CD8-positive, alpha-beta memory T cell (primary cell): ENCODE results near the gene DPF3. TPM values are rescaled to one million over a fixed set of nuclear protein-coding genes. Genes with fewer than 3 reads are reported as not detected.
A peak's percentile ranks its signal among the peaks of the same experiment; 100 is the strongest.

Experiments
- CTCF ChIA-PET: fragments of 350-600 bp; sonication (Branson Sonifier 250); formaldehyde crosslinking; loops from one replicate; lab custom pipeline; 2021; ENCODE audit warnings: antibody characterized with exemption; lab: Charles Lee
- POLR2A ChIA-PET: fragments of 350-600 bp; sonication (Branson Sonifier 250); formaldehyde crosslinking; loops from one replicate; lab custom pipeline; 2021; ENCODE audit warnings: antibody characterized with exemption; lab: Charles Lee
- DNase-seq, 5 donors: peaks; one replicate each; pipeline versions ENCODE4 v3.0.0 to v3.0.0-alpha.2; 2020 to 2022; ENCODE audit warnings: mixed read lengths in 1 of 5
- H3K27ac ChIP-seq: one replicate; pipeline ENCODE4 v1.7.0; 2013; ENCODE audit warnings: low read depth, mild to moderate bottlenecking, low read length, moderate library complexity
- H3K27me3 ChIP-seq: 2 replicates; pipeline ENCODE4 v1.7.0; 2013; ENCODE audit warnings: low read length, mild to moderate bottlenecking; ENCODE audit not compliant: insufficient read depth, poor library complexity, severe bottlenecking
- H3K36me3 ChIP-seq: 2 replicates; pipeline ENCODE4 v1.7.0; 2013; ENCODE audit warnings: mild to moderate bottlenecking, low read length, moderate library complexity; ENCODE audit not compliant: insufficient read depth
- H3K4me1 ChIP-seq: 2 replicates; pipeline ENCODE4 v1.7.0; 2013; ENCODE audit warnings: mild to moderate bottlenecking, low read length, moderate library complexity; ENCODE audit not compliant: insufficient read depth
- H3K4me3 ChIP-seq: 2 replicates; pipeline ENCODE4 v1.7.0; 2013; ENCODE audit warnings: mild to moderate bottlenecking, low read length
- H3K9me3 ChIP-seq: 2 replicates; pipeline ENCODE4 v1.7.0; 2013; ENCODE audit warnings: mild to moderate bottlenecking, low read length
- H3K27ac Mint-ChIP-seq, 8 donors: one replicate each; pipeline ENCODE4 v1.8.0; 2020 to 2021; ENCODE audit warnings: mixed read lengths in 8 of 8, mild to moderate bottlenecking in 6 of 8, inconsistent platforms in 3 of 8, moderate library complexity in 3 of 8
- H3K27me3 Mint-ChIP-seq, 2 donors: one replicate each; pipeline ENCODE4 v1.8.0; 2020 to 2021; ENCODE audit warnings: mixed read lengths in 2 of 2, mild to moderate bottlenecking in 1 of 2, moderate library complexity in 1 of 2
- H3K36me3 Mint-ChIP-seq, 3 donors: one replicate each; pipeline ENCODE4 v1.8.0; 2020 to 2021; ENCODE audit warnings: mixed read lengths in 3 of 3, inconsistent platforms in 1 of 3, mild to moderate bottlenecking in 1 of 3
- H3K4me1 Mint-ChIP-seq, 3 donors: one replicate each; pipeline ENCODE4 v1.8.0; 2020 to 2021; ENCODE audit warnings: mixed read lengths in 3 of 3, inconsistent platforms in 1 of 3, mild to moderate bottlenecking in 1 of 3
- H3K4me3 Mint-ChIP-seq, 7 donors: one replicate each; pipeline ENCODE4 v1.8.0; 2020 to 2021; ENCODE audit warnings: mixed read lengths in 7 of 7, mild to moderate bottlenecking in 6 of 7, moderate library complexity in 4 of 7, inconsistent platforms in 2 of 7
- H3K9me3 Mint-ChIP-seq, 5 donors: one replicate each; pipeline ENCODE4 v1.8.0; 2020 to 2022; ENCODE audit warnings: mixed read lengths in 5 of 5, mild to moderate bottlenecking in 3 of 5, moderate library complexity in 2 of 5, inconsistent platforms in 1 of 5
- polyA plus RNA-seq: library from polyadenylated mRNA; unstranded; fragments of 300-500 nt; fragmentation: Illumina TruSeq; gene quantifications from one replicate; pipeline ENCODE4 v1.2.3, GENCODE V29; 2021
- total RNA-seq, 2 experiments: library from RNA; stranded (reverse); gene quantifications; one replicate each; pipeline ENCODE4 v1.2.3, GENCODE V29; 2021

Gene DPF3
- total and polyA plus RNA-seq, 3 experiments from 2014 or later: 0.50 to 1.3 (median 0.62) TPM

- H3K27me3 Mint-ChIP-seq: peaks cover 6 to 28% of the 10 kb centered on the region in 2 donors
- no peak for DNase-seq
- Histone ChIP-seq H3K27ac (no peak overlapping the region), H3K36me3 (no peaks in the 10 kb centered on the region), H3K4me1 (no peaks in the 10 kb centered on the region), H3K27me3 (no peaks in the 10 kb centered on the region), H3K9me3 (no peaks in the 10 kb centered on the region), H3K4me3 (no peak overlapping the region)
- no peaks in the 10 kb centered on the region for H3K4me1 Mint-ChIP-seq
- no peak overlapping the region for H3K4me3 Mint-ChIP-seq
- ChIA-PET CTCF (no interaction called here), POLR2A (no interaction called here)
- H3K27ac Mint-ChIP-seq: no peak overlapping the region
- no peaks in the 10 kb centered on the region for H3K36me3 Mint-ChIP-seq
- H3K9me3 Mint-ChIP-seq: no peaks in the 10 kb centered on the region
These were observed 277.1 kb downstream of the DPF3 start for GRCh38 chr14:72616811-72617210.

GRCh38 chr14:72616294-72616693, 277.6 kb downstream of the DPF3 start:
- peak overlapping the region in 1 of 8 donors; percentile 14 for H3K27ac Mint-ChIP-seq
- H3K4me1 Mint-ChIP-seq: no peaks in the 10 kb centered on the region
- H3K27me3 Mint-ChIP-seq: peaks cover 10 to 32% of the 10 kb centered on the region in 2 donors
- no peak overlapping the region for H3K4me3 Mint-ChIP-seq
- no peak overlapping the region for H3K27ac ChIP-seq
- CTCF ChIA-PET: no interaction called here
- POLR2A ChIA-PET: no interaction called here
- H3K9me3 ChIP-seq: no peaks in the 10 kb centered on the region
- H3K36me3 Mint-ChIP-seq: no peaks in the 10 kb centered on the region
- no peaks in the 10 kb centered on the region for H3K36me3 ChIP-seq
- DNase-seq: no peak
- H3K27me3 ChIP-seq: no peaks in the 10 kb centered on the region
- H3K4me1 ChIP-seq: no peaks in the 10 kb centered on the region
- H3K4me3 ChIP-seq: no peak overlapping the region
- no peaks in the 10 kb centered on the region for H3K9me3 Mint-ChIP-seq

DNA sequence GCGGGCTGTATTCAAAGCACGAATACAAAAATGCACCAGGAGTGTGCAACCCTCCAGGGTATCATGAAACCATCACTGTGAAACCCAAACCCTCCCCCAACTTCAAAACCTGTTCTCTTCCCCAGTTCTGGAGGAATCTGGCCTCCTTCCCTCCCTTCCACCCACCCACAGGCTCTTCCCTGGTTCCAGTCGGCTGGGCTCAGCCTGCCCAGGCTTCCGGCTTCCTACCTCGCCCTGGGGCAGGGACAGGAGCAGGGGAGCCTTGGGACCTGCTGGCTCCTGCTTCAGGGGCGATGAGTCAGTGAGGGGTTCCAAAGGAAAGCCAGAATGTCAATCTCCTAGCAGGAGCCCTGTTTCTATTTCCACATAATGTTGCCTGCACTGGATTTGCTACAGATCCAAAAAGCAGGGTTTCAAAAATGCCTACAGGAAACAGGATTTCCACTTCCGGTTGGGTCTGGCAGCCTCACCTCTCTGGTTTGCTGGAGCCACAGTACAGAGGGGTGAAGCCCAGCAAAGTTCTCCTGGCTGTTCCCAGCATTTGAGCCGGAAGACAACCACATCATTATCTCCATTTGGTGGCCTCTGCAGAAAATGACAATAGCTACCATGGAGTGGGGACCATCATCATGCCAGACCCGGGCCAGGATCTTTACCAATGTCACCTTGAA, 278.3 kb downstream of the DPF3 start:
- ChIA-PET CTCF (no interaction called here), POLR2A (no interaction called here)
- H3K27me3 ChIP-seq: no peaks in the 10 kb centered on the region
- H3K4me3 ChIP-seq: no peak overlapping the region
- Mint-ChIP-seq H3K27ac (no peak overlapping the region), H3K27me3 (peaks cover 10 to 30% of the 10 kb centered on the region in 2 donors), H3K36me3 (no peaks in the 10 kb centered on the region), H3K9me3 (no peaks in the 10 kb centered on the region), H3K4me3 (no peak overlapping the region), H3K4me1 (no peaks in the 10 kb centered on the region)
- no peaks in the 10 kb centered on the region for H3K4me1 ChIP-seq
- no peaks in the 10 kb centered on the region for H3K9me3 ChIP-seq
- no peaks in the 10 kb centered on the region for H3K36me3 ChIP-seq
- H3K27ac ChIP-seq: no peak overlapping the region
- no peak for DNase-seq

DNA sequence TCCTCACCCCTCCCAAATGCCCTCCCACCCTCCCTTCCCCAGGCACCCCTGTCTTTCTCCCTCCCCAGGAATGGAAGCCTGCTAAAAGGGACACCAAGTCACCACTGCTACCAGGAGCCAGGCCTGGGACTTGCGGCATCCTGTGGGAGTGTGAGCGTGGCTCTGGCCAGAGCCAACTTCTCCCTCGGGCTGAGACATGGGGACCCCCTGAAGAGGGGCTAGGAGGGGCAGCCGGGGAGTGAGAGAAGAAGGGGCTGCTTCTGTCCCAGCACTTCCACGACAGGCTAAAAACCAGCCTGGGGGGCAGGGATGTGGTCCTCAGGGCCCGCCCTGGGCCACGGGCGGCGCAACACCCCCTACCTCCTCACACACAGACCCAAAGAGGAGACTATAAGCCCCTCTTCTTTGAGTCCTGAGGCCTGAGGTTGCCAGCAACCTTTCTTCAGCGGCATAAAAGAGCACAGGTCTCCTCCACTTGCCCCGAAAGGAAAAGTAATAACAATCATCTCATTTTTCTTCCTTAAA, 278.9 kb downstream of the DPF3 start:
- Mint-ChIP-seq H3K36me3 (no peaks in the 10 kb centered on the region), H3K4me3 (no peak overlapping the region), H3K27ac (no peak overlapping the region), H3K4me1 (no peaks in the 10 kb centered on the region), H3K9me3 (no peaks in the 10 kb centered on the region), H3K27me3 (peaks cover 10 to 27% of the 10 kb centered on the region in 2 donors)
- ChIA-PET POLR2A (no interaction called here), CTCF (no interaction called here)
- Histone ChIP-seq H3K36me3 (no peaks in the 10 kb centered on the region), H3K4me3 (no peak overlapping the region), H3K9me3 (no peaks in the 10 kb centered on the region), H3K27ac (no peak overlapping the region), H3K27me3 (no peaks in the 10 kb centered on the region), H3K4me1 (no peaks in the 10 kb centered on the region)
- DNase-seq: no peak

DNA sequence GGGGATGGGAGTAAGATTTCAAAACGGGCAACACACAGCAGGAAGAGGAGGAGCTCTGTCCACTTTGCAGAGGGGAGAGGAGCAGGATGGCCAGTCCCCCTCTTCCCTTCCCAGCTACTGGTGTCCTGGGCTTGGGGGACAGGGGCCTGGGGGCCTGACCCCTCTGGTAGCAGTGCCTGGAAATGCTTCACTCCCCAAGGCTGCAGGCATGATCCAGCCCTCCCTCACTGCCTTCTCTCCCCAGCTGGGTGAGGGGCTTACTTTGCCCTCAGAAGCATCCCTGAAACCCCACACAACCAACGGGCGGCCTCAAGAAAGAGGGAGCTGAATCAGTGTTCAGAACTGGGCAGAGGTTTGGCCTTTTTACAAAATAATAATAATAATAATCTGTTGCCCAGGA, 279.5 kb downstream of the DPF3 start:
- H3K36me3 ChIP-seq: no peaks in the 10 kb centered on the region
- no peak for DNase-seq
- Mint-ChIP-seq H3K4me3 (no peak overlapping the region), H3K27ac (no peak overlapping the region), H3K4me1 (peaks cover 0 to under 1% (median 0%) of the 10 kb centered on the region in 3 donors), H3K27me3 (peaks cover 7 to 23% of the 10 kb centered on the region in 2 donors), H3K9me3 (no peaks in the 10 kb centered on the region), H3K36me3 (no peaks in the 10 kb centered on the region)
- ChIA-PET POLR2A (no interaction called here), CTCF (no interaction called here)
- no peak overlapping the region for H3K4me3 ChIP-seq
- H3K4me1 ChIP-seq: no peaks in the 10 kb centered on the region
- H3K27me3 ChIP-seq: no peaks in the 10 kb centered on the region
- H3K27ac ChIP-seq: no peak overlapping the region
- no peaks in the 10 kb centered on the region for H3K9me3 ChIP-seq

- Mint-ChIP-seq H3K27me3 (peaks cover 7 to 26% of the 10 kb centered on the region in 2 donors), H3K27ac (no peak overlapping the region), H3K9me3 (no peaks in the 10 kb centered on the region), H3K36me3 (no peaks in the 10 kb centered on the region), H3K4me1 (peaks cover 0 to 3% (median 0%) of the 10 kb centered on the region in 3 donors), H3K4me3 (no peak overlapping the region)
- CTCF ChIA-PET: no interaction called here
- POLR2A ChIA-PET: no interaction called here
- Histone ChIP-seq H3K27me3 (no peaks in the 10 kb centered on the region), H3K36me3 (no peaks in the 10 kb centered on the region), H3K4me3 (no peak overlapping the region), H3K4me1 (no peaks in the 10 kb centered on the region), H3K9me3 (no peaks in the 10 kb centered on the region), H3K27ac (no peak overlapping the region)
- no peak for DNase-seq
These were observed 280.0 kb downstream of the DPF3 start for GRCh38 chr14:72613975-72614319.

DNA sequence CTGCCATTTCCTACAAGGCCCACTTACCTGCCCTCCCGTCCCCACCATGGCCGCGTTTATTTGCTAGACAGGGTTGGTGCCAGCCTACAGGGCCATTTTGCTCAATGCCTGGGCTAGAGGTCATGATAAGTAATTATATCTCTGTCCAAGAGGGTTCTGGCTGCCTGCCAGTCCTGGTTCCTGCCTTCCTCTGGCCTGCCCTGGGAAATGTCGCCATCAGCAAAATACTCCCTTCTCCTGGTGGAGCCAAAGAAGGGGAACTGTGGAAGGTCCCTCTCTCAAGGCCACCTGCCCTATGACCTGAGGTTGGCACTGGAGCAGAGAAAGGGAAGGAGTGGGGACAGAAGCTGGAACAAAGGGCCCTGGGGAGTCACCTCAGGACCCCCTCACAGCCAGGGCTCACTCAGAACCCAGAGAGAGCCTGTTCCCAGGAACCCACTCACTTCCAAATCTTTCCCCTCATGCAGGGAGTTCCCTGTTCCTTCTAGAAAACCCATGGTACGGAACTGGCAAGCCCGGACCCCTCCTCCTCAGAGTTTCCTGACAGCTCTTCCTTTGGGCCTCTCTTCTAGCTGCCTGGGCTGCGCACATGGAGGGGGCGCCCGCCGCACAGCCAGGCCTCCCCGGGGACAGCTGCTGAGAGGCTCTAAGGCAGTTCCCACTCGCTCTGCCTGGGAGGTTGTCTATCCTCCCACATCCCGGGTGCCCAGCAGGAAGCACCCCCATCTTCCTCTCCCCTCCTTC, 280.5 kb downstream of the DPF3 start:
- Histone ChIP-seq H3K9me3 (no peaks in the 10 kb centered on the region), H3K27ac (no peak overlapping the region), H3K36me3 (no peaks in the 10 kb centered on the region), H3K4me1 (no peaks in the 10 kb centered on the region), H3K27me3 (no peaks in the 10 kb centered on the region), H3K4me3 (no peak overlapping the region)
- H3K4me1 Mint-ChIP-seq: peaks cover 0 to 3% (median 0%) of the 10 kb centered on the region in 3 donors
- ChIA-PET POLR2A (no interaction called here), CTCF (no interaction called here)
- H3K4me3 Mint-ChIP-seq: no peak overlapping the region
- H3K9me3 Mint-ChIP-seq: no peaks in the 10 kb centered on the region
- DNase-seq: no peak
- H3K36me3 Mint-ChIP-seq: no peaks in the 10 kb centered on the region
- H3K27ac Mint-ChIP-seq: no peak overlapping the region
- H3K27me3 Mint-ChIP-seq: peaks cover 7 to 26% of the 10 kb centered on the region in 2 donors

- no peaks in the 10 kb centered on the region for H3K4me1 ChIP-seq
- H3K27me3 Mint-ChIP-seq: peaks cover 7 to 22% of the 10 kb centered on the region in 2 donors
- H3K27me3 ChIP-seq: no peaks in the 10 kb centered on the region
- peaks cover 0 to 3% (median 0%) of the 10 kb centered on the region in 3 donors for H3K4me1 Mint-ChIP-seq
- no peaks in the 10 kb centered on the region for H3K36me3 Mint-ChIP-seq
- H3K27ac ChIP-seq: no peak overlapping the region
- H3K27ac Mint-ChIP-seq: no peak overlapping the region
- H3K4me3 ChIP-seq: no peak overlapping the region
- H3K4me3 Mint-ChIP-seq: no peak overlapping the region
- no peaks in the 10 kb centered on the region for H3K9me3 ChIP-seq
- H3K36me3 ChIP-seq: no peaks in the 10 kb centered on the region
- H3K9me3 Mint-ChIP-seq: no peaks in the 10 kb centered on the region
- ChIA-PET CTCF (no interaction called here), POLR2A (no interaction called here)
- no peak for DNase-seq
These were observed 281.9 kb downstream of the DPF3 start for GRCh38 chr14:72612041-72612440.
